ENCODE data around the gene VSIG8. TPM values are rescaled to one million over a fixed set of nuclear protein-coding genes. Genes with fewer than 3 reads are reported as not detected.

The VSIG8 gene
- total and polyA plus RNA-seq, 4 donors: 0.21 to 0.56 TPM; not detected in 2

- H3K27ac ChIP-seq (ENCODE audit: low read depth in 1 of 2, low read length in 2 of 2): no peak overlapping the region
- no peak overlapping the region for H3K4me3 ChIP-seq (ENCODE audit: low read length in 2 of 2)
- no peaks in the 10 kb centered on the region for H3K9me3 ChIP-seq (ENCODE audit: control insufficient read depth, low read length)
- WGBS, 2 donors: 86 to 87% methylated on average over 6 of the region's 6 CpGs
- H3K4me1 ChIP-seq (ENCODE audit: control insufficient read depth in 1 of 2, insufficient read depth in 2 of 2, low read length in 2 of 2): no peaks in the 10 kb centered on the region
- no peaks in the 10 kb centered on the region for H3K27me3 ChIP-seq (ENCODE audit: control insufficient read depth in 1 of 2, insufficient read depth in 2 of 2, low read length in 1 of 2)
- H3K36me3 ChIP-seq (ENCODE audit: control insufficient read depth in 1 of 2, insufficient read depth in 2 of 2, low read length in 1 of 2): no peaks in the 10 kb centered on the region
- DNase-seq (no peak), ATAC-seq (ENCODE audit: low FRiP score) (no peak)
- intact Hi-C loops (cut with DNase I): no loop called here
Measured at GRCh38 chr1:159827102-159827490, 35.4 kb downstream of the VSIG8 start.

- intact Hi-C loops (cut with DNase I): no loop called here
- DNase-seq (peak in 1 of 2 donors; percentile 81), ATAC-seq (ENCODE audit: low FRiP score) (no peak)
- Histone ChIP-seq H3K4me3 (ENCODE audit: low read length in 2 of 2) (no peak within 1 kb of the TSS), H3K27ac (ENCODE audit: low read depth in 1 of 2, low read length in 2 of 2) (no peak within 1 kb of the TSS), H3K9me3 (ENCODE audit: control insufficient read depth, low read length) (no peaks in the 10 kb centered on the region), H3K36me3 (ENCODE audit: control insufficient read depth in 1 of 2, insufficient read depth in 2 of 2, low read length in 1 of 2) (no peaks in the 10 kb centered on the region), H3K27me3 (ENCODE audit: control insufficient read depth in 1 of 2, insufficient read depth in 2 of 2, low read length in 1 of 2) (no peaks in the 10 kb centered on the region), H3K4me1 (ENCODE audit: control insufficient read depth in 1 of 2, insufficient read depth in 2 of 2, low read length in 2 of 2) (no peaks in the 10 kb centered on the region)
- 71% methylated on average over 11 of the region's 11 CpGs for WGBS, 2 donors
Measured at GRCh38 chr1:159826441-159827101, 35.9 kb downstream of the VSIG8 start, which contains the start of gene SLAMF8. Gene SLAMF8, plus strand, starts transcription at chr1:159826873. Its CDS starts 26 bp downstream, at chr1:159826899.

- Histone ChIP-seq H3K36me3 (ENCODE audit: control insufficient read depth in 1 of 2, insufficient read depth in 2 of 2, low read length in 1 of 2) (no peaks in the 10 kb centered on the region), H3K27me3 (ENCODE audit: control insufficient read depth in 1 of 2, insufficient read depth in 2 of 2, low read length in 1 of 2) (no peaks in the 10 kb centered on the region), H3K9me3 (ENCODE audit: control insufficient read depth, low read length) (no peaks in the 10 kb centered on the region), H3K4me3 (ENCODE audit: low read length in 2 of 2) (no peak overlapping the region), H3K4me1 (ENCODE audit: control insufficient read depth in 1 of 2, insufficient read depth in 2 of 2, low read length in 2 of 2) (no peaks in the 10 kb centered on the region), H3K27ac (ENCODE audit: low read depth in 1 of 2, low read length in 2 of 2) (no peak overlapping the region)
- 70 to 72% methylated on average over 3 of the region's 3 CpGs for WGBS, 2 donors
- no peak for ATAC-seq (ENCODE audit: low FRiP score)
- DNase-seq: no peak
- intact Hi-C loops (cut with DNase I): no loop called here
Measured at GRCh38 chr1:159825564-159825963, 36.9 kb downstream of the VSIG8 start.

GRCh38 chr1:159823406-159823805, 39.1 kb downstream of the VSIG8 start:
- Histone ChIP-seq H3K36me3 (ENCODE audit: control insufficient read depth in 1 of 2, insufficient read depth in 2 of 2, low read length in 1 of 2) (no peaks in the 10 kb centered on the region), H3K27me3 (ENCODE audit: control insufficient read depth in 1 of 2, insufficient read depth in 2 of 2, low read length in 1 of 2) (no peaks in the 10 kb centered on the region), H3K4me3 (ENCODE audit: low read length in 2 of 2) (no peak overlapping the region), H3K4me1 (ENCODE audit: control insufficient read depth in 1 of 2, insufficient read depth in 2 of 2, low read length in 2 of 2) (no peaks in the 10 kb centered on the region), H3K9me3 (ENCODE audit: control insufficient read depth, low read length) (no peaks in the 10 kb centered on the region), H3K27ac (ENCODE audit: low read depth in 1 of 2, low read length in 2 of 2) (no peak overlapping the region)
- DNase-seq (no peak), ATAC-seq (ENCODE audit: low FRiP score) (no peak)
- intact Hi-C loops (cut with DNase I): no loop called here
- 17 to 20% methylated on average over 7 of the region's 7 CpGs for WGBS, 2 donors

GRCh38 chr1:159821171-159821867, 41.1 kb downstream of the VSIG8 start:
- no peaks in the 10 kb centered on the region for H3K36me3 ChIP-seq (ENCODE audit: control insufficient read depth in 1 of 2, insufficient read depth in 2 of 2, low read length in 1 of 2)
- H3K4me1 ChIP-seq (ENCODE audit: control insufficient read depth in 1 of 2, insufficient read depth in 2 of 2, low read length in 2 of 2): no peaks in the 10 kb centered on the region
- ATAC-seq (ENCODE audit: low FRiP score): no peak
- no peaks in the 10 kb centered on the region for H3K9me3 ChIP-seq (ENCODE audit: control insufficient read depth, low read length)
- no peaks in the 10 kb centered on the region for H3K27me3 ChIP-seq (ENCODE audit: control insufficient read depth in 1 of 2, insufficient read depth in 2 of 2, low read length in 1 of 2)
- intact Hi-C loops (cut with DNase I): no loop called here
- H3K27ac ChIP-seq (ENCODE audit: low read depth in 1 of 2, low read length in 2 of 2): no peak overlapping the region
- no peak overlapping the region for H3K4me3 ChIP-seq (ENCODE audit: low read length in 2 of 2)
- WGBS, 2 donors: 71 to 77% methylated on average over 9 of the region's 9 CpGs
- peak in 1 of 2 donors; percentile 68 for DNase-seq

- no peak for ATAC-seq (ENCODE audit: low FRiP score)
Measured at GRCh38 chr1:159817276-159818041, 45.0 kb downstream of the VSIG8 start.

GRCh38 chr1:159815926-159816325, 46.5 kb downstream of the VSIG8 start:
- ATAC-seq (ENCODE audit: low FRiP score) (no peak), DNase-seq (no peak)
- intact Hi-C loops (cut with DNase I): no loop called here
- no peak overlapping the region for H3K27ac ChIP-seq (ENCODE audit: low read depth in 1 of 2, low read length in 2 of 2)
- no peaks in the 10 kb centered on the region for H3K27me3 ChIP-seq (ENCODE audit: control insufficient read depth in 1 of 2, insufficient read depth in 2 of 2, low read length in 1 of 2)
- H3K4me3 ChIP-seq (ENCODE audit: low read length in 2 of 2): no peak overlapping the region
- 90 to 95% methylated on average over 8 of the region's 8 CpGs for WGBS, 2 donors
- H3K36me3 ChIP-seq (ENCODE audit: control insufficient read depth in 1 of 2, insufficient read depth in 2 of 2, low read length in 1 of 2): no peaks in the 10 kb centered on the region
- H3K4me1 ChIP-seq (ENCODE audit: control insufficient read depth in 1 of 2, insufficient read depth in 2 of 2, low read length in 2 of 2): no peaks in the 10 kb centered on the region
- H3K9me3 ChIP-seq (ENCODE audit: control insufficient read depth, low read length): no peaks in the 10 kb centered on the region

More at GRCh38 chr1:159817276-159818041, 45.0 kb downstream of the VSIG8 start:
- Histone ChIP-seq H3K4me1 (ENCODE audit: control insufficient read depth in 1 of 2, insufficient read depth in 2 of 2, low read length in 2 of 2) (no peaks in the 10 kb centered on the region), H3K27me3 (ENCODE audit: control insufficient read depth in 1 of 2, insufficient read depth in 2 of 2, low read length in 1 of 2) (no peaks in the 10 kb centered on the region), H3K27ac (ENCODE audit: low read depth in 1 of 2, low read length in 2 of 2) (no peak overlapping the region), H3K4me3 (ENCODE audit: low read length in 2 of 2) (no peak overlapping the region), H3K9me3 (ENCODE audit: control insufficient read depth, low read length) (no peaks in the 10 kb centered on the region), H3K36me3 (ENCODE audit: control insufficient read depth in 1 of 2, insufficient read depth in 2 of 2, low read length in 1 of 2) (no peaks in the 10 kb centered on the region)
- DNase-seq: no peak
- intact Hi-C loops (cut with DNase I): no loop called here
- whole genome bisulfite sequencing, 2 donors: 79 to 85% methylated on average over 11 of the region's 11 CpGs

GRCh38 chr1:159804924-159805323, 57.5 kb downstream of the VSIG8 start:
- no peaks in the 10 kb centered on the region for H3K36me3 ChIP-seq (ENCODE audit: control insufficient read depth in 1 of 2, insufficient read depth in 2 of 2, low read length in 1 of 2)
- no peak overlapping the region for H3K27ac ChIP-seq (ENCODE audit: low read depth in 1 of 2, low read length in 2 of 2)
- DNase-seq (no peak), ATAC-seq (ENCODE audit: low FRiP score) (no peak)
- H3K27me3 ChIP-seq (ENCODE audit: control insufficient read depth in 1 of 2, insufficient read depth in 2 of 2, low read length in 1 of 2): no peaks in the 10 kb centered on the region
- 58 to 71% methylated on average over 2 of the region's 2 CpGs for WGBS, 2 donors
- H3K4me1 ChIP-seq (ENCODE audit: control insufficient read depth in 1 of 2, insufficient read depth in 2 of 2, low read length in 2 of 2): no peaks in the 10 kb centered on the region
- no peaks in the 10 kb centered on the region for H3K9me3 ChIP-seq (ENCODE audit: control insufficient read depth, low read length)
- intact Hi-C loops (cut with DNase I): no loop called here
- H3K4me3 ChIP-seq (ENCODE audit: low read length in 2 of 2): no peak overlapping the region

Measured in aorta (tissue), 5 donors.